Mammary epithelial cell (primary cell): ENCODE measurements around the gene FOXD2.

Experiments
- EZH2 ChIP-seq: IDR thresholded peaks from 2 replicates; pipeline ENCODE4 v1.6.1; 2012; ENCODE audit warnings: low read length, inconsistent platforms, borderline replicate concordance
- TF ChIP-seq, protein P1 (sequence below), 2 donors: IDR thresholded peaks in 1 of 2; conservative IDR thresholded peaks in 1 of 2; 2 replicates each; pipeline ENCODE4 v1.5.1; 2011 to 2012; ENCODE audit warnings: inconsistent platforms in 2 of 2, low read length in 2 of 2, mild to moderate bottlenecking in 2 of 2, control low read depth in 1 of 2, low read depth in 1 of 2; ENCODE audit not compliant: insufficient read depth in 1 of 2; ENCODE audit errors: extremely low read depth in 1 of 2

DNA sequence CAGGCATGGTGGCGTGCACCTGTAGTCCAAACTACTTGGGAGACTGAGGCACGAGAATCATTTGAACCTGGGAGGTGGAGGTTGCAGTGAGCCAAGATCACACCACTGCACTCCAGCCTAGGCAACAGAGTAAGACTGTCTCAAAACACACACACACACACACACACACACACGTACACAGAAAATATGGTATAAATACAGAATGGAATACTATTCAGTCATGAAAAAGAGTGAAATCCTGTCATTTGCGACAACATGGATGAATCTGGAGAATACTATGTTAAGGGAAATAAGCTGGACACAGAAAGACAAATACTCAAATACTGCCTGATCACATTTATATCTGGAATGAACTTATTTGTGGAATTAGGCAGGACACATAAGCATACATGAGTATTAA lies 18.4 kb downstream of the FOXD2 start:
- TF ChIP-seq, protein P1, sequence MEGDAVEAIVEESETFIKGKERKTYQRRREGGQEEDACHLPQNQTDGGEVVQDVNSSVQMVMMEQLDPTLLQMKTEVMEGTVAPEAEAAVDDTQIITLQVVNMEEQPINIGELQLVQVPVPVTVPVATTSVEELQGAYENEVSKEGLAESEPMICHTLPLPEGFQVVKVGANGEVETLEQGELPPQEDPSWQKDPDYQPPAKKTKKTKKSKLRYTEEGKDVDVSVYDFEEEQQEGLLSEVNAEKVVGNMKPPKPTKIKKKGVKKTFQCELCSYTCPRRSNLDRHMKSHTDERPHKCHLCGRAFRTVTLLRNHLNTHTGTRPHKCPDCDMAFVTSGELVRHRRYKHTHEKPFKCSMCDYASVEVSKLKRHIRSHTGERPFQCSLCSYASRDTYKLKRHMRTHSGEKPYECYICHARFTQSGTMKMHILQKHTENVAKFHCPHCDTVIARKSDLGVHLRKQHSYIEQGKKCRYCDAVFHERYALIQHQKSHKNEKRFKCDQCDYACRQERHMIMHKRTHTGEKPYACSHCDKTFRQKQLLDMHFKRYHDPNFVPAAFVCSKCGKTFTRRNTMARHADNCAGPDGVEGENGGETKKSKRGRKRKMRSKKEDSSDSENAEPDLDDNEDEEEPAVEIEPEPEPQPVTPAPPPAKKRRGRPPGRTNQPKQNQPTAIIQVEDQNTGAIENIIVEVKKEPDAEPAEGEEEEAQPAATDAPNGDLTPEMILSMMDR (conservative IDR thresholded peaks at IDR 0.05 in 1 of 2, IDR thresholded peaks at IDR 0.05 in 1 of 2; ENCODE audit: extremely low read depth in 1 of 2, insufficient read depth in 1 of 2, low read depth in 1 of 2, low read length in 2 of 2): no peak
- TF ChIP-seq EZH2: no peak
